PC-3 (cell line): ENCODE data around the gene DNM2.

ENCODE experiments used
- EZH2 ChIP-seq: fragments of 300-600 bp; sonication (generic); IDR thresholded peaks from one replicate; pipeline ENCODE4 v1.6.1; 2017; ENCODE audit warnings: antibody characterized with exemption, mild to moderate bottlenecking, low read length; ENCODE audit not compliant: unreplicated experiment
- TF ChIP-seq, protein P1 (sequence below): fragments of 300-600 bp; sonication (generic); conservative IDR thresholded peaks from 2 replicates; pipeline ENCODE4 v1.5.1; 2017; ENCODE audit warnings: antibody characterized with exemption, low read depth, mild to moderate bottlenecking, low read length

DNA sequence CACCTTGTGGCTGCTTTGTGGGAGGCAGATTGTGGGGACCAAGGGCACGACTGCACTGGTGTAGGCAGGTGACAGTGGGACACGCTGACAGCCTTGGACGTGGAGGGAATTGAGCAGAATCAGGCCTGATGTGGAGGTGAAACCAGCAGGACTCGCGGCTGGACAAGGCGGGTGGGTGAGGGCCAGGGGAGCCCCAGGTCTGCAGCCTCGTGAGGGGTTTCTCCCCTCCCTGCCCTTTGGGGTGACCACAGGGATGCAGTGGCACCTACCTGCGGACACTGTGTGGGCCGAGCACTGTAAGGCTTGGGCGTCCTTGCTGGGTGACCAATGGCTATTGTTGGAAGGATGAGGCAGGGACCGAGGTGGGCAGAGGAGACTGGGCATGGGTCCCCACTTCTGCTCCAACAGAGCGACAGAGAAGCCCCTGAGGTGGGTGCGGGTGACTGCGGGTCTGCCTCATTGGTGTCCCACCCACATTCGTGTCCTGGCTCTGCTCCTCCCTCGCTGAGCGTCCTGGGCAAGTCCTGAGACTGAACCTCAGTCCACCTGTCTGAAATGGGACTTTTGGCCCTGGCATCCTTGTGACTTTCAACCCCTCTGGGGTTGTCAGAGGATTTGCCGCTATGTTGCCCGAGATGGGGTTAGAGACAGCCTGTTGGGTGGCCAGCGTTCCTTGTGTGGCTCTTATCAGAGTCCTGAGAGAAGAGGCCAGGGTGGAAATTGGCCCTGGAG, 30.5 kb downstream of the DNM2 start:
- TF ChIP-seq, protein P1, sequence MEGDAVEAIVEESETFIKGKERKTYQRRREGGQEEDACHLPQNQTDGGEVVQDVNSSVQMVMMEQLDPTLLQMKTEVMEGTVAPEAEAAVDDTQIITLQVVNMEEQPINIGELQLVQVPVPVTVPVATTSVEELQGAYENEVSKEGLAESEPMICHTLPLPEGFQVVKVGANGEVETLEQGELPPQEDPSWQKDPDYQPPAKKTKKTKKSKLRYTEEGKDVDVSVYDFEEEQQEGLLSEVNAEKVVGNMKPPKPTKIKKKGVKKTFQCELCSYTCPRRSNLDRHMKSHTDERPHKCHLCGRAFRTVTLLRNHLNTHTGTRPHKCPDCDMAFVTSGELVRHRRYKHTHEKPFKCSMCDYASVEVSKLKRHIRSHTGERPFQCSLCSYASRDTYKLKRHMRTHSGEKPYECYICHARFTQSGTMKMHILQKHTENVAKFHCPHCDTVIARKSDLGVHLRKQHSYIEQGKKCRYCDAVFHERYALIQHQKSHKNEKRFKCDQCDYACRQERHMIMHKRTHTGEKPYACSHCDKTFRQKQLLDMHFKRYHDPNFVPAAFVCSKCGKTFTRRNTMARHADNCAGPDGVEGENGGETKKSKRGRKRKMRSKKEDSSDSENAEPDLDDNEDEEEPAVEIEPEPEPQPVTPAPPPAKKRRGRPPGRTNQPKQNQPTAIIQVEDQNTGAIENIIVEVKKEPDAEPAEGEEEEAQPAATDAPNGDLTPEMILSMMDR = no peak
- no peak for TF ChIP-seq EZH2
